Karpas-422 (cell line): Measurements from ENCODE around the gene PDPK1. TPM values are rescaled to one million over a fixed set of nuclear protein-coding genes. Genes with fewer than 3 reads are reported as not detected.

Source experiments
- small RNA-seq: library from RNA; depleted of rRNA; stranded (forward); fragments of <200 nt; gene quantifications from one replicate; pipeline ENCODE3, GENCODE V24; 2014
- total RNA-seq: library from RNA; depleted of rRNA; stranded (reverse); fragments of >200 nt; shearing (Covaris generic); gene quantifications from 2 replicates; pipeline ENCODE4 v1.2.3, GENCODE V29; 2014; ENCODE audit warnings: low replicate concordance; rRNA removed

PDPK1 gene
- total RNA-seq, 1 experiment from 2014 or later, result 49.5 TPM

Small RNA genes lying within 50 kb of the gene (small RNA-seq; reads per million reads assigned to genes)
- gene AC093525.1 (not detected), gene MIR3178 (not detected)

Other genes starting within 250 kb of the PDPK1 start
- gene ABCA3, start 197.3 kb upstream of the PDPK1 start, total RNA-seq, result 0.37 and 0.87 TPM in 2 replicates
- 13.5 and 15.1 TPM in 2 replicates for gene CCNF, start 108.6 kb upstream of the PDPK1 start, total RNA-seq
- 6.4 and 27.7 TPM in 2 replicates for gene TEDC2, start 77.9 kb upstream of the PDPK1 start, total RNA-seq
- 0.45 and 0.94 TPM in 2 replicates for gene NTN3, start 66.7 kb upstream of the PDPK1 start, total RNA-seq
- gene TBC1D24, start 62.9 kb upstream of the PDPK1 start, total RNA-seq, result 15.8 and 20.5 TPM in 2 replicates
- 29.4 and 30.2 TPM in 2 replicates for gene ATP6V0C, start 24.1 kb upstream of the PDPK1 start, total RNA-seq
- gene AMDHD2, start 17.6 kb upstream of the PDPK1 start, total RNA-seq, result 22.7 and 51.7 TPM in 2 replicates
- 0.43 TPM in 1 of 2 replicates, not detected in the other for gene CEMP1, start 6.6 kb upstream of the PDPK1 start, total RNA-seq
- 15.7 and 21.1 TPM in 2 replicates for gene KCTD5, start 144.5 kb downstream of the PDPK1 start, total RNA-seq
- gene PRSS27, start 182.2 kb downstream of the PDPK1 start, total RNA-seq, result 1.4 and 2.8 TPM in 2 replicates
- 127 and 133 TPM in 2 replicates for gene SRRM2, start 214.6 kb downstream of the PDPK1 start, total RNA-seq
- gene ELOB, start 239.3 kb downstream of the PDPK1 start, total RNA-seq, result 336 and 358 TPM in 2 replicates
- gene PRSS33, start 249.5 kb downstream of the PDPK1 start, total RNA-seq, result not detected in 2 replicates